OCI-LY7 (cell line): ENCODE data around the gene MRPL28. TPM values are rescaled to one million over a fixed set of nuclear protein-coding genes. Genes with fewer than 3 reads are reported as not detected.

Experiments used
- BruUV-seq: library from RNA; stranded (reverse); fragments of 400-500 nt; replicated peaks from 2 replicates; lab custom pipeline; 2021; lab: Mats Ljungman, UMichigan
- CTCF ChIA-PET: fragments of 300-600 bp; sonication (Branson Sonifier 250); formaldehyde crosslinking; loops from one replicate; lab custom pipeline; 2022; ENCODE audit warnings: antibody characterized with exemption; ENCODE audit not compliant: unreplicated experiment; lab: Charles Lee
- POLR2A ChIA-PET: fragments of 300-600 bp; sonication (Branson Sonifier 250); formaldehyde crosslinking; loops from one replicate; lab custom pipeline; 2022; ENCODE audit warnings: antibody characterized with exemption; lab: Charles Lee
- DNase-seq: peaks from one replicate; pipeline ENCODE4 v3.0.0-alpha.2; 2015; ENCODE audit warnings: low spot score
- H2AFZ ChIP-seq: fragments of 200-600 bp; sonication (generic), shearing (Covaris generic); 2 replicates; pipeline ENCODE4 v1.6.1; 2014; ENCODE audit warnings: mild to moderate bottlenecking, antibody characterized with exemption, low read length, moderate library complexity
- H3K27ac ChIP-seq: fragments of 200-600 bp; sonication (generic); 2 replicates; pipeline ENCODE4 v1.5.1; 2014; ENCODE audit warnings: mixed run types, low read depth, mild to moderate bottlenecking, moderate library complexity, low read length, inconsistent platforms; ENCODE audit not compliant: poor library complexity, severe bottlenecking
- H3K36me3 ChIP-seq: fragments of 200-600 bp; sonication (generic); 2 replicates; pipeline ENCODE4 v1.6.1; 2014; ENCODE audit warnings: mild to moderate bottlenecking, antibody characterized with exemption, low read length, moderate library complexity, mixed read lengths; ENCODE audit not compliant: insufficient read depth
- H3K4me1 ChIP-seq: fragments of 200-600 bp; sonication (generic); 2 replicates; pipeline ENCODE4 v1.5.1; 2014; ENCODE audit warnings: mild to moderate bottlenecking, low read length; ENCODE audit not compliant: insufficient read depth, poor library complexity, severe bottlenecking
- H3K4me2 ChIP-seq: fragments of 200-600 bp; sonication (generic); 2 replicates; pipeline ENCODE4 v1.6.1; 2014; ENCODE audit warnings: mild to moderate bottlenecking, low read length
- H3K4me3 ChIP-seq: fragments of 200-600 bp; sonication (generic); 2 replicates; pipeline ENCODE4 v1.5.1; 2014; ENCODE audit warnings: mild to moderate bottlenecking, low read depth, low read length; ENCODE audit not compliant: poor library complexity, severe bottlenecking
- H3K79me2 ChIP-seq: fragments of 200-600 bp; sonication (generic); 2 replicates; pipeline ENCODE4 v1.6.1; 2016; ENCODE audit warnings: low read depth, mild to moderate bottlenecking, low read length, moderate library complexity, mixed read lengths; ENCODE audit not compliant: insufficient read depth
- H3K9me2 ChIP-seq: fragments of 200-600 bp; sonication (generic); 2 replicates; pipeline ENCODE4 v1.6.1; 2016; ENCODE audit warnings: mild to moderate bottlenecking, low read length, mixed read lengths; ENCODE audit not compliant: insufficient read depth
- H3K9me3 ChIP-seq: fragments of 200-600 bp; sonication (generic); 2 replicates; pipeline ENCODE4 v1.6.1; 2014; ENCODE audit warnings: mild to moderate bottlenecking, mixed run types, low read length, mixed read lengths
- H4K20me1 ChIP-seq: fragments of 200-600 bp; sonication (generic); 2 replicates; pipeline ENCODE4 v1.6.1; 2014; ENCODE audit warnings: mild to moderate bottlenecking, antibody characterized with exemption, low read length, moderate library complexity, mixed read lengths; ENCODE audit not compliant: insufficient read depth
- CTCF ChIP-seq: fragments of 200-600 bp; sonication (generic); conservative IDR thresholded peaks from 2 replicates; pipeline ENCODE4 v1.5.1; 2014; ENCODE audit warnings: mild to moderate bottlenecking, antibody characterized with exemption, low read length, moderate library complexity, mixed read lengths
- EZH2phosphoT487 ChIP-seq: fragments of 200-600 bp; sonication (generic); IDR thresholded peaks from 2 replicates; pipeline ENCODE4 v1.6.1; 2018; ENCODE audit warnings: low read depth, borderline replicate concordance, mild to moderate bottlenecking, mixed run types, antibody characterized with exemption, low read length, moderate library complexity, mixed read lengths
- intact Hi-C: fragments of 100-400 bp; cut with micrococcal nuclease; formaldehyde crosslinking; loops from one replicate; pipeline ENCODE4 v1.10.0; 2022; ENCODE audit not compliant: unreplicated experiment
- total RNA-seq, 2 experiments: library from RNA; depleted of rRNA in 1 of 2; stranded (reverse); fragments of >200 nt in 1 of 2; shearing (Covaris generic) in 1 of 2; gene quantifications; 2 replicates each; pipeline ENCODE4 v1.2.3, GENCODE V29; 2014 to 2022

MRPL28 gene
- total RNA-seq, 2 experiments from 2014 or later = 84.6 to 113 TPM

GRCh38 chr16:340370-341091, 29.8 kb downstream of the MRPL28 start:
- DNase-seq = no peak
- POLR2A ChIA-PET = no interaction called here
- Histone ChIP-seq H3K79me2 (peaks cover 41% of the 10 kb centered on the region; the same call in 1 of the 2 replicates), H3K27ac (no peak overlapping the region), H3K36me3 (peaks cover 15% of the 10 kb centered on the region), H3K4me2 (no peak overlapping the region), H3K9me3 (no peaks in the 10 kb centered on the region), H4K20me1 (0 out of 2 replicates have a peak, but pooled peaks cover 6% of the 10 kb centered on the region), H3K4me1 (no peaks in the 10 kb centered on the region), H3K4me3 (no peak overlapping the region), H3K9me2 (no peaks in the 10 kb centered on the region), H2AFZ (no peak overlapping the region)
- CTCF ChIA-PET = no interaction called here
- intact Hi-C loops = no loop called here
- no TSS peak for BruUV-seq
- TF ChIP-seq EZH2phosphoT487 = no peak
- TF ChIP-seq CTCF = no peak

GRCh38 chr16:339680-340079, 30.7 kb downstream of the MRPL28 start:
- no peak overlapping the region for H2AFZ ChIP-seq
- H3K27ac ChIP-seq = no peak overlapping the region
- peaks cover 9% of the 10 kb centered on the region for H3K36me3 ChIP-seq
- H3K79me2 ChIP-seq = peaks cover 48% of the 10 kb centered on the region
- intact Hi-C loops = no loop called here
- ChIA-PET POLR2A (no interaction called here), CTCF (no interaction called here)
- H3K4me2 ChIP-seq = no peak overlapping the region
- BruUV-seq = no TSS peak
- 0 out of 2 replicates have a peak, but pooled peaks cover 6% of the 10 kb centered on the region for H4K20me1 ChIP-seq
- no peak overlapping the region for H3K4me3 ChIP-seq
- H3K9me3 ChIP-seq = no peaks in the 10 kb centered on the region
- no peak for TF ChIP-seq CTCF
- no peak for TF ChIP-seq EZH2phosphoT487
- DNase-seq = no peak
- H3K9me2 ChIP-seq = no peaks in the 10 kb centered on the region
- no peaks in the 10 kb centered on the region for H3K4me1 ChIP-seq

GRCh38 chr16:337975-338575, 32.3 kb downstream of the MRPL28 start:
- Histone ChIP-seq H3K9me3 (no peaks in the 10 kb centered on the region), H3K4me3 (no peak overlapping the region), H3K27ac (no peak overlapping the region), H3K36me3 (peaks cover 3% of the 10 kb centered on the region), H3K79me2 (peaks cover 47% of the 10 kb centered on the region), H3K4me2 (no peak overlapping the region), H2AFZ (no peak overlapping the region), H4K20me1 (0 out of 2 replicates have a peak, but pooled peaks cover 3% of the 10 kb centered on the region), H3K9me2 (no peaks in the 10 kb centered on the region), H3K4me1 (no peaks in the 10 kb centered on the region)
- no peak for DNase-seq
- ChIA-PET CTCF (no interaction called here), POLR2A (no interaction called here)
- no TSS peak for BruUV-seq
- TF ChIP-seq EZH2phosphoT487 = no peak
- intact Hi-C loops = no loop called here
